Measurements from ENCODE around the gene AOPEP.

GRCh38 chr9:94851892-94852291 is 125.4 kb downstream of the AOPEP start:
- TF ChIP-seq EZH2 (IDR thresholded peaks at IDR 0.05; ENCODE audit: borderline replicate concordance, low read depth, low read length, severe bottlenecking) (no peak), CTCF (IDR thresholded peaks at IDR 0.05; ENCODE audit: extremely low read depth in 1 of 2, insufficient read depth in 1 of 2, low read depth in 1 of 2, low read length in 2 of 2) (no peak), POLR2AphosphoS5 (IDR thresholded peaks at IDR 0.05; ENCODE audit: insufficient read depth, low read depth, low read length) (no peak), MYC (IDR thresholded peaks at IDR 0.05; ENCODE audit: low read depth, low read length) (no peak), POLR2A (IDR thresholded peaks at IDR 0.05; ENCODE audit: low read depth, low read length) (no peak), GATA2 (IDR thresholded peaks at IDR 0.05; ENCODE audit: insufficient read depth, insufficient read length, low read depth, low read length) (no peak)

Data from endothelial cell of umbilical vein (primary cell).